ENCODE measurements around the gene LYRM9.
"Not testable (repeated sequence)": the region's sequence is repeated elsewhere in the genome, so short reads cannot be mapped to it uniquely, and the experiment has no call there.

Gene LYRM9

DNA sequence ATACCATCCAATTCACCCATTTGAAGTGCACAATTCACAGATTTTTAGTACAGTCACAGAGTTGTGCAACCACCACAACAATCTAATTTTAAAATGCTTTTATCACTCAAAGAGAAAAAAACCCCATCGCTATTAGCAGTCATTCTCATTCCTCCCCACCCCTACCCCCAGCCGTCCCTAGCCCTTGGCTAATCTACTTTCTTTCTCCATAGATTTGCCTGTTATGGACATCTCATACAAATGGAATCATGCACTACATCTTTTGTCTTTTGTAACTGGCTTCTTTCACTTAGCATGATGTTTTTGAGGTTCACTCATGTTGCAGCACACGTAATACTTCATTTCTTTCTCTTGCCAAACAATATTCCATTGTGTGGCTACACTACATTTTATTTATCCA is 20.4 kb downstream of the LYRM9 start:
- DNase-seq = no peak

DNA sequence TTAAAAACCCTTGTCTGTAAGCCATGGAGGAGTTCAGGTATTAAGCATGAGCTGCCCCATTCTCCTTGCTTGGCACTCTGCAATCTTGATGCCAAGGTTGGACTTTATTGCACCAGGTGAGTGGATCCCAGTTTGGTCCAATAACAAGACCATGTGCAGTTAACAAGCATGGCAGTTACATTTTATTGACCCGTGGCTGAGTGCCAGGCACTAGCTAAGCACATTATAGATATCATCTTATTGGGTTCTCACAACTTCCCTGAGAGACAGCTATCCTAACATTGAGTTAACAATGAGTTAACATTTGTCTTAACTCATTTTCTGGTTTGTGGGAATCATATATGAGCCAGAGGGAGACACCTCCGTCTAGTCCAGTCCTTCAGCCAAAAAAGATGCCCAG is 21.8 kb downstream of the LYRM9 start:
- no peak for DNase-seq

DNA sequence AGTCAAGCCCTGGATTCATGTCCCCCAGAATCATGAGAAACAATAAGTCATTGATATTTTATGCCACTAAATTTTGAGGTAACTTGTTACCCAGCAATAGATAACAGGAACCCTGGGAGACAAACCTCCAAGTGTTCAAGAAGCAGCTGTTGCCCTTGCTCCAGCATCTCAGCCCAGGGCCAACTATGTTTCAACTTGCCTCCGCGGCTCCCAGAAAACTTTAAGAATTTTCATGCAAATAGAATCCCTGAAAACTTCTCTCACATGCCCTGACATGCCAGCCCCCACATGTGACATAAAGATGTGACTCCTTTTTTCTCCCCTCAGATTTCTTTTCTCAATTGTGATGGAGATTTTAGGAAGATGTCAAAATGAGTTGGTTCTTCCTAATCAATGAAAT is 22.8 kb downstream of the LYRM9 start:
- DNase-seq = no peak

DNA sequence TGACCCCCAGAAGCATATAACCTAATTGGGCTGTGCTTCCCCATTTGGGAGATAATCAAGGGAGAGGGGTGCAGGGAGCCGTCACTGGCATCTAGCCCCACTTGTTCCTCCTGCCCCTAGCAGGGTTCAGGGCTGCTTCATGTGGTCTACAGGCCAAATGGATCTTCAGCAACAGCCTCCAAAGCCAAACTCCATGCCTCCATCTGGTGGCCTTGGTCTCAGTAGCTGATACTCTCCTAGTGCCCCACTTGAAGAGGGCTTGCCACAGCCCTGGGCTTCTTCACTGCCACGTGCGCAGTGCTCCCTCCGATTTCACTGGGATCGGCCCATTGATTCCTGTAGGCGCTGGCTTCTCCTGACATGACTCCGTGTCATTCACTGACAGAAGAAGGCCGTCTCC is 24.6 kb downstream of the LYRM9 start:
- no peak for DNase-seq

DNA sequence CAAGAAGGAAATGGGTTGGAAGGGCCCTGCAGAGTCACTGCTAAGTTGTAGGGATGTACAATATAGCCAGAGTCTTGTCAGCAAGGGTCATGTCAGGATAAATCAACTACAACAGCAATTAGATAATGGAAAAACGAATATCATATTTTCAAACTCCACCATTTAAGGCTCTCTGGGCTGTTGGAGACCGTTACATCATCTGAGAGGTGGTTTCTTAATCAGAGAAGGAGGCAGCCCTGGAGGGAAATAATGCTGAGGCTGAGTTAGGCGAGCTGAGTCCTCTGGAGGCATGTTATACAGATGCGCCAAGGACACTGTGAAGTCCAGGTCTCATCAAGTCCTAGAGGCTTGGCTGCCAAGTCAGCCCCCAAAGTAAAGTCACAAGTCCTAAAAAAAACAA is 30.3 kb downstream of the LYRM9 start:
- DNase-seq = no peak

DNA sequence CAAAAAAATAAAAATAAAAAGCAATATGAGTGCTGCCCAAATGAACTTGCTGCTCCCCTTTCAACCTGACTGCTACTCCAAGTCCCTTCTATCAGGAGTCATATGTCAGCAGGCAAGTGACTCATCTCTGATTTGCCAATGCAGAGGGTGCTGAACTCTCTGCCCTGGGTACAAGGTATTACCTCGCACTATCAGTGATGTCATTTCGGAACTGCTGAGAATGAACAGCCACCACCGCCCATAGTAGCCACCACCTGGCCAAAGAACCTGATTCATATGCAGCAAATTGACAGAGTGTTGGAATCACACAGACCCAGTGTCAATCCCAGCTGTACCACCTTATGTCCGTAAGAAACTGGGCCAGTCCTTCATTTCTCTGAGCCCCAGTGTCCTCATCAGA is 31.2 kb downstream of the LYRM9 start:
- DNase-seq = no peak

DNA sequence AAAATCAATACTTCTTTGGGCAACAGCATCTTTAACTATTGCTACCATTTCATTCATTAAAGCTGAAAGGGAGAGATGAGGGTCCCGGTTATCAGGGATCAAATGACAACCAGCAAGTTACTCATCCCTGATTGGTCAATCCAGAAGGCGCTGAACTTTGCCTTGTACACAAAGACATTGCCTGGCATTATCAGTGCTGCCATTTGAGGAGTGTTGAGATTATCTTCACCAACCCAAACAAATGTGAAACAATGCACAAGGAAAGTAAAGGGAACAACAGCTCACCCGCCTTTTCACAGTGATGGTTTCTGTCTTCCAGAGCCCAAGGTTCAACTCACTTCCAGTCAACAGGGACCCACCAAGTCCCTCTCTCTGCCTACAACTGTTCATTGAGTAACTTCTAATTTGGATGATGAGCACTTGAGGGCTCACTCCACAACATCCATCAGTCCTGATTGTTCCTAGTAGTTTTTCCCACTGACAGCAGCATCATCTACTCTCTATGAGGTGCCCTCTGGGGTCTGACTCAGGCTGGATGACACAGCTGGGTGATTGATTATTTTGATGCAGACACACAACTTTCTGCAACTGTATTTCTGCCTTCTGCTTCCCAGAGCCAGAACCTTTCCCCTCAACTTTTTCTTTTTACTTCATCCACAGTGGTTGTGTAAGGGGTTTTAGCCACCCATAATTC is 32.0 kb downstream of the LYRM9 start:
- no peak for DNase-seq

DNA sequence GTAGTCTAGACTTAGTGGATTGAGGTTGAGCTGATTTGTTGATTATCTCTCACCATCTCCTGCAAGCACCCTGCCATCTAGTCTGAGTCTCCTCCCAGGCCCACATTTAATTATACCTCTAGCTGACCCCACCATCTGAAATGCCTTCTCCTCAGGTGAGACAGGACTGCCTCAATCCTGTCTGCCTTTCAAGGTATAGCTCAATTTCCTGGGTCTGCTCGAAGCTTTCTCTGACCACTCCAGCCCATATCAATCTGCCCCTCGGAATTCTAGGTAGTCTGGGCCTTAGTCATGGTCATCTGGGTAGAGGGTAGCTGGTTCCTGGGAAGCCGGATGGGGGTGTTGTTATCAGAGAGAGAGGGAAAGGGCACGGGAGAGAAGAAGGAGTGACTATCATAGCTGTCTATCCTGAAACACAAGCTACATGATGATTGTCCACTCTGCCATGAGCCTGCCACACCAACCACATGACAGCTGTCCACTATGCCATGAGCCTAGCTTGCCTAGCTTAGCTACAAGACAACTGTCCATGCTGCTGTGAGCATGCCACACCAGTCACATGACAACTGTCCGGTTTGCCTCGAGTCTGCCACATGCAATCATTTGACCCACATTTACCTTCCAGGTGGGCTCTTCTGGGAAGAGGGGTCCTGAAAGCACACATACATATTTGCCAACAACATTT is 34.4 kb downstream of the LYRM9 start:
- DNase-seq = no peak

DNA sequence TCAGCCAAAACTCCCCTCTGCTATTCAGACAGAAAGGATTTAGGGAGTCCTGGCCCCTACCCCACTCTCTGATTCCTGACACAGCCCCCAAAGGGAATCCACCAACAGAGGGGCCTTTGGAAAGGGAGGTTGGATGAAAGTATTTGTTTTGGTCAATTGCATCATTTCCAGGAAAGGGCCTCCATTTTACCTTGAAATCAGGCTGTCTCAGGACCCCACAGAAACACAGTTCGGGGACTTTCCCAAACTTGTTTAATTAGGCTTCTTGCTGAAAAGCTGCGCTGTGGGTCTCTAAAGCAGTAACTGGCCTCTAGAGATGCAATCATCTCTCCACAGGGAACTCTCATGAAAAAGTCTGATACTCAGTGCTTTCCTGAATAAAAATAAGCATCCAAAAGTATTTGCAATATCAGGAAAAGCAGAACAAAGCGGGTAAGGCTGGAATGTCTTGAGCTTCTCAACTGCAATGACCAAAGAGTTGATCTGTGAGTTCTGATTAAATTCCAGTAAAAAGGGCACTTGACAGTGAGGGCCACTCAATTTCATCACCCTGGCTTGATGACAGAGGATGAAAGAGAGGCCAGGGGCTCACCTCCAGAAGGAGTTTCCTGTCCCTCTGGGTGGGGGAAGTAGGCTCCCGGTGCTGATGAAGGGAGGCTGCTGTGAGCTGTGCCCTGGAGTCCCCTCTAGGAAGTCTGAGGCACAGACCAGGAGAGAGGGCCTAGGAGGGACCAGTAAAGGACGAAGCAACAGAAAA is 36.3 kb downstream of the LYRM9 start:
- DNase-seq = no peak

DNA sequence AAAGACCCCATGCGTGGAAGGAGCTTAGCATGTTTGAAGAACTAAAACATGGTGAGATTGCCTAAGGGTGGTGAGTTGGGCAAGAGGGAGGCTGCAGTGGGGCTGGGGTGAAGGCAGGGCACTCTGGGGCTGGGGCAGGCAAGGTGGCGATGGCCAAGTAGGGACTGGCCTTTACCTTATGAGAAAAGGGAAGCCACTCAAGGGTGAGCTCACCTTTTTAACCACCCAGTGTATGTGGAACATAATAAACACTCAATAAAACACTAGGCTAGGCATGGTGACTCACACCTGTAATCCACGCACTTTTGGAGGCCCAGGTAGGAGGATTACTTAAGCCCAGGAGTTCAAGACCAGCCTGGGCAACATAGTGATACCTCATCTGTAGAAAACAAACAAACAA is 37.7 kb downstream of the LYRM9 start:
- DNase-seq = no peak

DNA sequence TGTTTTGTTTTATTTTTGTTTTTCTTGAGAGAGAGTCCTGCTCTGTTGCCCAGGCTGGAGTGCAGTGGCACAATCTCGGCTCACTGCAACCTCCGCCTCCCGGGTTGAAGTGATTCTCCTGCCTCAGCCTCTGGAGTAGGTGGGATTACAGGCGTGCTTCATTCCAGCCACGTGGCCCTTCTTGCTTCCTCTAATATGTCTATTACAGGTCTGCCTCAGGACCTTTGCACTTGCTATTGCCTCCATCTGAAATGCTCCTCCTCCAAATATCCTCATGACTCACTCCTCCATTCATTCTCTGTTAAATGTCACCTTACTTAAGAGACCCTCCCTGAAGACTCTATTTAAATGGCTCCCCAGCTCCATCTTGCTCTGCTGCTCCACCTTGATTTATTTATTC is 39.0 kb downstream of the LYRM9 start:
- no peak for DNase-seq

DNA sequence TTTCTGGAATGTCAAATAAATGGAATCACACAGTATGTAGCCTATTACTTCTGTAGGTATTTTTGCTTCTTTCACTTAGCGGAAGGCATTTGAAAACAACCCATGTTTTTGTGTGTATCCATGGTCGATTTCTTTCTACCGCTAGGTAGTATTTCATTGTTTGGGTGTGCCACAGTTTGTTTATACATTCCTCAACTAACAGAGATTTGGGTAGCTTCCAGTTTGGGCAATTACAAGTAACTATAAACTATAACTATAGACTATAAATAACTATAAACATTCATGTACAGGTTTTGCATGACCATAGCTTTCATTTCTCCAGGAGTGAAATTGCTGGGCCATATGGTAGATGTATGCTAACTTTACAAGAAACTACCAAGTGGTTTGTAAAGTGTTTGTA is 40.1 kb downstream of the LYRM9 start:
- no peak for DNase-seq

DNA sequence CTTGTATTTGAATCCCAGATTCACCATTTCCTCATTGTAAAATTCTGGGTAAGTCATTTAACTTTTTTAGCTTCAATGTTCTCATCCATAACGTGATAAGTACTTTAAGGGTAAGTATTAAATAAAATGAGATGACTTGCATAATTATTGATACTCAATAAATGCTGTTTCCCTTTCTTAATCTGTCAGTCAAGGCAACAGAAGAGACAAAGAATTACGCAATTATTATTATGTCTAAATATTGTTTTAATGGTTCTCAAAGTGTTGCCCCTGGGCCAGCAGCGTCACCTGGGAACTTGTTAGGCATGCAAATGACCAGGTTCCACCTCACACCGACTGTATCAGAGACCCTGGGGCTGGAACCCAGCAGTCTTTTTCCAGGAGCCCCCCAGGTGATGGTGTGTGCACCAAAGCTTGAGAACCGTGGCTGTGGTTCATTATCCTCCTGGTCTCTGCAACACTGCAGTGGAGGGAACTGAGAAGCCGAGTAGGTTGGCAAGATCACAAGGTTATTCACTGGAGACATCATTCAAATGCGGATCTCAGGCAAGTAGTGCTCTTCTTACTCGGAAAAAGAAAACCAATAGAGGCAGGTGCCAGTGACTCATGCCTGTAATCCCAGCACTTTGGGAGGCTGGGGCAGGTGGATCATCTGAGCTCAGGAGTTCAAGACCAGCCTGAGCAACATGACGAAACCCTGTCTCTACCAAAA is 43.5 kb downstream of the LYRM9 start:
- no peak for DNase-seq

DNA sequence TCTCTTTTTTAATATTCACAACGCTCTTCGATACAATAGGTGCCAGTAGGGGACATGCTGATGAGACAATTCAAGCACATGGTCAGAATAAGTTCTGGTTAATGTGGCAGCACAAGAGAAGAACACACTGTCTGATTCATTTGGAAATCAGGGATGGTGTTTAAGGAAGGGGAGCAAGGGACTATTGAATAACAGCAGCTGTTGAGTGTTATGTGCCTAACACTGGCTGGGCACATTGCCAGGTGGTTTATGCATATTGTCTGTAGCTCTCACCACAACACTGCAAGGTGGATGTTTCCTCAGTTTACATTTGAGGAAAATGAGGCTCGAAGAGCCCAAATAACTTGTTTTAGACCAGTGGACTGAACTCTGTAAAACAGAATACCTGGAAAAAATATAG is 44.2 kb downstream of the LYRM9 start:
- no peak for DNase-seq

DNA sequence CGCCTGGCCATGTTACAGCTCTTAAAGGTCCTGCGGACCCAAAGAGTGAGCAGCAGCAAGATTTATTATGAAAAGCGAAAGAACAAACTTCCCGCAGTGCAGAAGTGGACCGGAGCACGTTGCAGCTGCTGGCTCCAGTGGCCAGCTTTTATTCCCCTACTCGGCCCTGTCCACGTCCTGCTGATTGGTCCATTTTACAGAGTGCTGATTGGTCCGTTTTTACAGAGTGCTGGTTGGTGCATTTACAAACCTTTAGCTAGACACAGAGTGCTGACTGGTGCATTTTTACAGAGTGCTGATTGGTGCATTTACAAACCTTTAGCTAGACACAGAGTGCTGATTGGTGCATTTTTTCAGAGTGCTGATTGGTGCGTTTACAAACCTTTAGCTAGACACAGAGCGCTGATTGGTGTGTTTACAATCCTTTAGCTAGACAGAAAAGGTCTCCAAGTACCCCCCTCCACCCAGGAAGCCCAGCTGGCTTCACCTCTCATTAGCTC is 46.3 kb downstream of the LYRM9 start:
- DNase-seq = not testable (repeated sequence)

DNA sequence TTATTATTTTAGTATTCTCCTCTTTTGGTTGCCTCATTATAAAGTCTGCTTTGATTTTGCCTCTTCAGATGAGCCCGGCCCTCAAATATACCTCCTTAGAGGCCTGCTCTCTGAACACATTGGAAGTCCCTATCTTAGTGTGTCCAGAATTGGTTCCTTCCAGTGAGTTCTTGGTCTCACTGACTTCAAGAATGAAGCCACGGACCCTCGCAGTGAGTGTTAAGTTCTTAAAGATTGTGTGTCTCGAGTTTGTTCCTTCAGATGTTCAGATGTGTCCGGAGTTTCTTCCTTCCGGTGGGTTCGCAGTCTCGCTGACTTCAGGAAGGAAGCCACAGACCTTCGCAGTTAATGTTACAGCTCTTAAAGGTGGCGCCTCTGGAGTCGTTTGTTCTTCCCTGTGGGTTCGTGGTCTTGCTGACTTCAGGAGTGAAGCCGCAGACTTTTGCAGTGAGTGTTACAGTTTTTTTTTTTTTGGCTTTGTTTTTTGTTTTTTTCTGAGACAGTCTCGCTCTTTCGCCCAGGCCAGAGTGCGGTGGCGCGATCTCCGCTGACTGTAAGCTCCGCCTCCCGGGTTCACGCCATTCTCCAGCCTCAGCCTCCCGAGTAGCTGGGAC is 47.0 kb downstream of the LYRM9 start:
- peak; percentile 53 for DNase-seq

DNA sequence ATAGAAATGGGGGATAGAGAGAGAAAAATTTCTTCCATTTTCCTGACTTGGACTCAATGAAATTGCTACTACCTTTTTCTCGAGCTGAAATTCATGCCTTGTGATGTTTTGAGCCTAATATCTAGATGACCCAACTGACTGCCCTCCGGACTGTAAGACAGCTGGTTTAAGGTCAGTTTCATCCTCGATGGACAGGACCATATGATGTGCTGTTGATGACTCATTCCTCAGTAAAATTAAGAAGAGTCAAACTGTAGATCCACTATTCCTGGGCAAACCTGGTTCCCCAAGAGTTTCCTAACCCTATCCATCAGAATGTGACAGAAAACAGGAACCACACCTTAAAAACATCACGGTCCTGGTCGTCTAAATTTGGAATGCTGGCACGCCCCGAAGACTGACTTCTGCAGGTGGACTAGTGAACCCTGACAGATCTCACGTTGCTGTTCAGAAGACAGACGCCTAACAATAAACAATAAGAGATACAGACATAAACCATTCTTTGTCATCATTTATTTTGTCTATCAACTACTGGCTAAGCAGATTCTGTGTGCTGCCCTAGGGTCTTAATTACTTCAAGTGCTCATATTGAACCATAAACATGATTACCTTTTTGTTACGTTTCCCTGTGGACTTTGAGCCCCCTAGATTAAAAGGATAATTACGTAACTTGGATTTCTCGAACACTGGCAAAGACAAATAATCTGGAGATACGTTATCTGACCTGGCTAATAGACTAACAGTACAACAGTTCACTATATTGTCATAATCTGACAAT is 47.7 kb downstream of the LYRM9 start:
- DNase-seq = no peak

DNA sequence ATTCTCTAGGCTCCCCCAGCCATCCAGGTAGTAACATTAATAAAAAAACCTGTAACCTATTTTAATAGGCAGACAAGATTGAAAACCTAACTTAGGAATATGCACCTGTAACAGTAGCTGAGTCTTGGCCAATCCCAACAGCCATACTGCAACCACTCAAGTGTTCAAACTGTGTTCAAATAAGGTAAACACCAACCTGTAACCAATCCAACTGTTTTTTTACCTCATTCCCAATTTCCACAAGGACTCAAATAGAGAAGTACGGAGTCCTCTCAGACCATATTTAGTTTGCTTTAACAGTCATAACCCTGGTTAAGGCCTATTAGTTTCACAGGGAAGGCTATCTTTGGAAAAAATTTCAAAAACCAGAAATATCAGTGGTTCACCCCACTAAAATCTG is 52.5 kb downstream of the LYRM9 start:
- no peak for DNase-seq

DNA sequence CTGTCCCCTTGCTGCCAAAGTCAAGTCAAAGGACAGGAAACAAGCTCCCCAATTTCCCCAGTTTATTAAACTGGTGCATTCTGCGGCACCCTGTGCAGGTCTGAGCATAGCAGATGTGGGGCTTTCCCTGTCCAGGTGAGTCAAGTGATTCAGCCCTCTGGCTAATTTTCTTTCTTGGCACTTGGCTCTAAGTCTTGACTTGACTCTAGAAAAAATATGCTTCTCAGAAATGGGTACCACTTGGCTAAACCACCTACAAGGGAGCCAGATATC is 52.8 kb downstream of the LYRM9 start:
- DNase-seq = not testable (repeated sequence)

DNA sequence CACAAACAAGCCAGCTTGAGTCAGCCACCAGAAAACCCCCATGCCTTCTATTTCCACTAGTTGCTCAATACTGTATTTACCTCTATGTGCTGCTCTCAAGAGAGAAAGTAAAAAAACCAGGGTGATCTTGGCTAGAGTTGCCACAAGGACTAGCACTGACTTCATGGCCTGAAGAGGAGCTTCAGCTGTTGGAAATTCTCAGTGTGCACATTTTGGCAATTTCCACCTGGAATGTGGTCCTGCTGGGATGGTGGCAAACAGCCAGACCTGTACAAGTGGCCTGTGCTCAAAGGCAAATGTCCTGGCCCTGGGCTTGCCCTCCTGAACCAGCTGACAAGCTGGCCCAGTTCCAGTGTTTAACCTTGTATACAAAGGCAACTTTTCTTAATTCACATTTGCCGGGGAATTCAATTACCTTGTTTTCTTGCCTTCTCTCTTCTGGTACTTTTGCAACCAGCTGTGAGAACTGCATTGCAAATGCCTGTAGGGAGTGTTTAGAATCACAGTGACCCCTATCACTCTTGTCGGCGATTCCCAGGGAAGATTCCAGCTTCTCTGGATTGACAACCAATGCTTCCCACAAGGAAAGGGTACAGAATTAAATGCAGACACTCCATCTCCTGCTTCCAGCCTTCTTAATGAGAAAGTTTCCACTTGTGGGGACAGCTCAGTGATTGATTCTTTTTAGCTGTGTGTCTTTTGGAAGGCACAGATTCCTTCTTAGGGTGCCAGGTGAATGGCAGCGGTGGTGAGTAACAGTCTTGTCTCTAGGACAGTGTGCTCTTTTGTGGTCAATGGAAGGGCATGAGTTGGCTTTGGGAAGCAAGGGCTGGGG is 53.4 kb downstream of the LYRM9 start:
- DNase-seq = not testable (repeated sequence)

DNA sequence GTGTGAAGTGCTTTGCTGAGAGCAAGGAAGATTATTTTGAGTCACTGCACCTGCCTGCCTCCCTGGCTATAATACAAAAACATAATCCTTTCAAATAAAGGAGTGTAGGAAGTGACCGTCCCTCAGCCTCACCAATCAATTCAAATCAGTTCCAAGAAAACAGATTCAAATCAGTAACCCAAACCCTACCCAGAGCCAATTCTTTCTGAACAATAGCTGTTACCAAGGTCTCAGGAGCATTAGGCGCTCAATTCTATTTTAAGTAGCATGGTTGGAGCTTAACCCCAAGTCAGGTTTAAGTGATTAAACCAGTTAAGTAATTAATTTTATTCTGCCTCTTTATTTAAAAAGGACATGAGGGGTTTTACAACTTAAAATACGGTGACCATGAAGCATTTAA is 54.6 kb downstream of the LYRM9 start:
- not testable (repeated sequence) for DNase-seq

Data from CD4-positive, alpha-beta T cell treated with Interleukin-17A for 1 hour (primary cell).